GM18517 (cell line): ENCODE data around the gene ASGR2.

Experiments
- ATAC-seq: cut with Tn5 transposase; IDR thresholded peaks from one replicate; pipeline ENCODE4 v1.9.1; 2021; ENCODE audit warnings: mild to moderate bottlenecking, moderate library complexity; ENCODE audit not compliant: unreplicated experiment

ASGR2 gene

DNA sequence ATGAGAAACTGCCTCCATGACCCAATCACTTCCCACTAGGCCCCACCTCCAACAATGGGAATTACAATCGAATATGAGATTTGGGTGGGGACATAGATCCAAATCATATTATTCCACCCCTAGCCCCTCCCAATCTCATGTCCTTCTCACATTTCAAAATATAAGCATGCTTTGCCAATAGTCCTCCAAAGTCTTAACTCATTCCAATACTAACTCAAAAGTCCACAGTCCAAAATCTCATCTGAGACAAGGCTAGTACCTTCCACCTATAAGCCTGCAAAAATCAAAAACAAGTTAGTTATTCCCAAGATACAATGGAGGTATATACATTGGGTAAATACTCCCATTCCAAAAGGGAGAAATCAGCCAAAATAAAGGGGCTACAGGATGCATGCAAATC is 47.4 kb downstream of the ASGR2 start:
- ATAC-seq = no peak

DNA sequence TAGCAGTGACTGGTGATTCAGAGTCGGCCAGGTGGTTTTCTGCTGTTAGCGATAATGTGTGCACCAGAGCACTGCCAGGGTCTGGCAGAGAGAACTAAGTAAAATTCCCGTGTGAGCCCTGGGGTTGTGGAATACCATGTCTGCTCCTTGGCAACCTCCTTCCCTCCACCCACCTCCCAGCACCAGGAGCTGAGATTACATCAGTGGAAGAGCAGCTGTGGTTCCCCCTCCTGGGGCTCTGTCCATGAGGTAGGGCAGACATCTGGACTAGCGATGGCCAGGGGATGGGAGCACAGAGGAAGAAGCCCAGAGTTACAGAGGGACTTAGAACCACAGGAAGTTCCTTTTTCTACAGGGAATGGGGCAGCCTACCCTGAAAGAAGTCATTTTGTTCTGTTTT is 50.4 kb downstream of the ASGR2 start:
- ATAC-seq = no peak

GRCh38 chr17:7063518-7064094 is 51.0 kb downstream of the ASGR2 start:
- no peak for ATAC-seq

GRCh38 chr17:7060165-7060891 is 54.3 kb downstream of the ASGR2 start:
- ATAC-seq = no peak

DNA sequence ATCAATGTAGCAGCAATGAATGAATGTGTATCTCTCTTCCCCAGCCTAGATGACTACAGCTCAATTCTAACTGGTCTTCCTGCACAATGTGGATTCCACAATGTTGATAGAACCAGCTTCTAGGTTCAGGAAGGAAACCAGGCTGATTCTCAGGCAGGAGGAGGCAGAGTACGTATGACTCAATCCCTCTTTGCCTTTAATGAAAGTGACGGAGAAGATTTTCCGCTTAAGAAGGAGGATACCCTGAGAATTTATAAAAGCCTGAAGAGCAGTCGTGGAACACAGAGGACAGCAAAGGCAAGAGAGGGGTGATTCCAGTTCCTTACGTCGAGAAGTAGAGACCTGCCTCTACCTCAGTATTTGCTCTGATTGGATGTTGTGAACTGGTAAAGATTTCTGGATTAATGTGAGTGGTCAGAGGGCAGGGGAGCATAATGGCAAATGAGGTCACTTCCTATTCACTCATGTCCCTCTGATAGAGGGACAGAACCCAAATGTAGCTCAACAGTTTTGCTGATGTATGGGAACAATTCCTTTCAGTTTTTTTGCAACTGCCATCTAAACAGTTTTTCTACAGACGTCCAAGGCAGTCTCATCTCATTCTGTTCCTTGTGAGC is 55.7 kb downstream of the ASGR2 start:
- ATAC-seq = no peak

DNA sequence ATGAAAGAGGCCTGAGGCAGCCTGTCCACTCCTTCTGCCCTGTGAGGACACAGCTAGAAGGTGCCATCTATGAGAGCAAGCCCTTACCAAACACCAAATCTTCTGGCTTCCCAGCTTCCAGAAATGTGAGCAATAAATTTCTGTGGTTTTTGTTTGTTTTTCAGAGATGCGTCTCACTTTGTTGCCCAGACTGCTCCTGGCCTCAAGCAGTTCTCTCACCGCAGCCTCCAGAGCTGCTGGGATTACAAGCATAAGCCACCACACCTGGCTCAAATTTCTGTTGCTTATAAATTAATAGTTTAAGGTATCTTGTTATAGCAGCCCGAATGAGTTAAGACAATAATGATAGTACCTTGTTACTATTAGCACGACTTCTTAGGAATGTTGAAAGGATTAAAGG is 58.2 kb downstream of the ASGR2 start:
- ATAC-seq = no peak
